HCT116 (cell line): ENCODE data around the gene TM7SF3. TPM values are rescaled to one million over a fixed set of nuclear protein-coding genes. Genes with fewer than 3 reads are reported as not detected.

Source experiments
- ATAC-seq: fragments of 200-7000 bp; cut with Tn5 transposase; 2 replicates; pipeline ENCODE4 v1.9.1; 2020; ENCODE audit warnings: mild to moderate bottlenecking, moderate library complexity
- BruUV-seq: library from RNA; stranded (reverse); fragments of 400-500 nt; replicated peaks from 2 replicates; lab custom pipeline; 2021; lab: Mats Ljungman, UMichigan
- CTCF ChIA-PET: fragments of 300-600 bp; sonication (Branson Sonifier 250); formaldehyde crosslinking; loops from one replicate; lab custom pipeline; 2021; ENCODE audit warnings: antibody characterized with exemption; lab: Charles Lee
- POLR2A ChIA-PET: fragments of 300-600, 350-600 bp; sonication (Branson Sonifier 250); formaldehyde crosslinking; loops from one replicate; lab custom pipeline; 2021; ENCODE audit warnings: antibody characterized with exemption; lab: Charles Lee
- RAD21 ChIA-PET, 2 experiments: fragments of 300-600 bp; sonication (Branson Sonifier 250); formaldehyde crosslinking; loops; one replicate each; lab custom pipeline; 2023; ENCODE audit warnings: low total read pairs in 2 of 2; ENCODE audit not compliant: uncharacterized antibody in 2 of 2, unreplicated experiment in 2 of 2, low non-redundant PET in 1 of 2; lab: Charles Lee
- DNase-seq: peaks from one replicate; pipeline ENCODE4 v3.0.0-alpha.2; 2010; ENCODE audit warnings: low read depth, low spot score
- H2AFZ ChIP-seq: fragments of 200-600 bp; shearing (Covaris generic), sonication (generic); 2 replicates; pipeline ENCODE4 v1.6.1; 2017; ENCODE audit warnings: low read depth, mixed run types, mixed read lengths, antibody characterized with exemption, low read length; ENCODE audit not compliant: poor library complexity, severe bottlenecking
- H3K27ac ChIP-seq: 2 replicates; pipeline ENCODE4 v1.5.1; 2012; ENCODE audit warnings: low read depth, low read length
- H3K27me3 ChIP-seq: fragments of 200-600 bp; sonication (generic); 2 replicates; pipeline ENCODE4 v1.6.1; 2016; ENCODE audit warnings: mixed run types, low read length, mixed read lengths; ENCODE audit not compliant: insufficient read depth
- H3K36me3 ChIP-seq, 2 experiments: fragments of 200-500 bp in 1 of 2; fragments of 200-600 bp in 1 of 2; sonication (Bioruptor generic) in 1 of 2; sonication (generic) in 1 of 2; 2 replicates each; pipeline versions ENCODE4 v1.5.1 to v1.6.1; 2014 to 2016; ENCODE audit warnings: low read length in 2 of 2, inconsistent platforms in 1 of 2, mixed read lengths in 1 of 2, mixed run types in 1 of 2; ENCODE audit not compliant: insufficient read depth in 2 of 2, control insufficient read depth in 1 of 2
- H3K4me1 ChIP-seq, 2 experiments: fragments of 200-600 bp in 1 of 2; sonication (generic) in 1 of 2; 2 replicates each; pipeline versions ENCODE4 v1.5.1 to v1.6.1; 2012 to 2017; ENCODE audit warnings: low read length in 2 of 2, inconsistent platforms in 1 of 2, mild to moderate bottlenecking in 1 of 2, mixed read lengths in 1 of 2, mixed run types in 1 of 2, moderate library complexity in 1 of 2; ENCODE audit not compliant: insufficient read depth in 2 of 2, control insufficient read depth in 1 of 2
- H3K4me2 ChIP-seq: fragments of 200-600 bp; sonication (generic); 2 replicates; pipeline ENCODE4 v1.6.1; 2017; ENCODE audit warnings: mixed run types, low read length, mixed read lengths
- H3K4me3 ChIP-seq, 2 experiments: fragments of 200-600 bp in 1 of 2; sonication (generic) in 1 of 2; replicated peaks in 1 of 2; 2 replicates each; pipeline ENCODE4 v1.5.1; 2011 to 2016; ENCODE audit warnings: low read length in 2 of 2, control low read depth in 1 of 2, low read depth in 1 of 2, mild to moderate bottlenecking in 1 of 2, mixed read lengths in 1 of 2, mixed run types in 1 of 2
- H3K79me2 ChIP-seq: fragments of 200-600 bp; sonication (generic); 2 replicates; pipeline ENCODE4 v1.6.1; 2017; ENCODE audit warnings: mild to moderate bottlenecking, mixed run types, low read length, moderate library complexity, mixed read lengths; ENCODE audit not compliant: insufficient read depth
- H3K9ac ChIP-seq: fragments of 200-600 bp; sonication (generic); 2 replicates; pipeline ENCODE4 v1.6.1; 2016; ENCODE audit warnings: low read length, mixed read lengths
- H3K9me2 ChIP-seq: fragments of 200-600 bp; sonication (generic), shearing (Covaris generic); 2 replicates; pipeline ENCODE4 v1.6.1; 2017; ENCODE audit warnings: mixed run types, mild to moderate bottlenecking, moderate library complexity; ENCODE audit not compliant: insufficient read depth
- H3K9me3 ChIP-seq, 2 experiments: fragments of 200-500 bp in 1 of 2; fragments of 200-600 bp in 1 of 2; sonication (Bioruptor generic) in 1 of 2; sonication (generic) in 1 of 2; 2 replicates each; pipeline ENCODE4 v1.6.1; 2014 to 2017; ENCODE audit warnings: low read length in 2 of 2, mixed read lengths in 2 of 2, inconsistent platforms in 1 of 2, low read depth in 1 of 2, mild to moderate bottlenecking in 1 of 2, mixed run types in 1 of 2, moderate library complexity in 1 of 2; ENCODE audit not compliant: control insufficient read depth in 1 of 2, insufficient read depth in 1 of 2
- H4K20me1 ChIP-seq: fragments of 200-600 bp; sonication (generic), shearing (Covaris generic); 2 replicates; pipeline ENCODE4 v1.6.1; 2017; ENCODE audit warnings: mixed run types, mild to moderate bottlenecking, moderate library complexity; ENCODE audit not compliant: insufficient read depth
- EZH2phosphoT487 ChIP-seq: fragments of 200-600 bp; IDR thresholded peaks from 2 replicates; pipeline ENCODE4 v1.6.1; 2018; ENCODE audit warnings: antibody characterized with exemption, borderline replicate concordance
- intact Hi-C: fragments of 100-400 bp; cut with micrococcal nuclease; formaldehyde crosslinking; loops from 2 replicates; pipeline ENCODE4 v1.10.0; 2022
- total RNA-seq: library from RNA; stranded (reverse); gene quantifications from one replicate; pipeline ENCODE4 v1.2.1, GENCODE V29; 2021; ENCODE audit not compliant: unreplicated experiment
- TF ChIP-seq, protein P1 (sequence below): IDR thresholded peaks from 2 replicates; pipeline ENCODE4 v1.6.1; 2012; ENCODE audit warnings: low read depth

Gene TM7SF3
- total RNA-seq, 1 experiment from 2014 or later: 46.5 TPM

DNA sequence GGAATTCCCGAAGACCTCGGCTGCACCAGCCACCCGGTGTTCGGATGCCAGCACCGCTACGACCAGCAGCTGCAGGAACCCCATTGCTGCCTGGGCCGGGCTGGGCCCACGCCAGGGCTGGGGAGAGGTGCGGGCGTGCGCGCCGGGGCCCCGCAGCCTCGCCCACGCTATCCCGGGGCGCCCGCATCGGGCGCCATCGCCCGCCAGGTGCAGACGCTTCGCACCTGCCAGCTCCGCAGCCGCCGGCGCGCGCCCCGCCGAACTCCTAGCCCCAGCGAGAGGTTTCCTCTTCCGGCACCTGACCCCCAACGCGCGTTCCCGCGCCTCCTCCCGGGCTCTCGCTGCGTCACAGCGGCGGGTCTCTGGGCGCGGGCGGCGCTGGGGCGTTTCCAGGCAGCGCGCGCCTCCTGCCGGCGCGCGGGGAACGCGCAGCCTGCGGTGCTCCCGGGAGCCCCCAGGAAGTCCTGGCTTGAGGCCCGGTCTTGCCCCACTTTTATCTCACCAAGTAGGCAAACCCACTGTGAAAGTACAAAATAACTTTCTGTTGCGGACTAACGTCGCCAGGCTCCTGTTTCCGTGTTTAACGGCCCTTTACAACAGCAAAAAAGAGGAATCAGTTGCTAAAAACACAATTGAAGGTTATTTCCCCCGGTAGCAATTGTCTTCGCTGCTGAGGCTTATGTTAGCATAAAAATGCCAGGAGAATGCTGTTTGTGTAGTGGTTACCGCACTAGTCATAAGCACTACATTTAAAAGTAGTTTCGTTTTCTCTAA is at the start of gene TM7SF3 (continued):
- TF ChIP-seq, protein P1, sequence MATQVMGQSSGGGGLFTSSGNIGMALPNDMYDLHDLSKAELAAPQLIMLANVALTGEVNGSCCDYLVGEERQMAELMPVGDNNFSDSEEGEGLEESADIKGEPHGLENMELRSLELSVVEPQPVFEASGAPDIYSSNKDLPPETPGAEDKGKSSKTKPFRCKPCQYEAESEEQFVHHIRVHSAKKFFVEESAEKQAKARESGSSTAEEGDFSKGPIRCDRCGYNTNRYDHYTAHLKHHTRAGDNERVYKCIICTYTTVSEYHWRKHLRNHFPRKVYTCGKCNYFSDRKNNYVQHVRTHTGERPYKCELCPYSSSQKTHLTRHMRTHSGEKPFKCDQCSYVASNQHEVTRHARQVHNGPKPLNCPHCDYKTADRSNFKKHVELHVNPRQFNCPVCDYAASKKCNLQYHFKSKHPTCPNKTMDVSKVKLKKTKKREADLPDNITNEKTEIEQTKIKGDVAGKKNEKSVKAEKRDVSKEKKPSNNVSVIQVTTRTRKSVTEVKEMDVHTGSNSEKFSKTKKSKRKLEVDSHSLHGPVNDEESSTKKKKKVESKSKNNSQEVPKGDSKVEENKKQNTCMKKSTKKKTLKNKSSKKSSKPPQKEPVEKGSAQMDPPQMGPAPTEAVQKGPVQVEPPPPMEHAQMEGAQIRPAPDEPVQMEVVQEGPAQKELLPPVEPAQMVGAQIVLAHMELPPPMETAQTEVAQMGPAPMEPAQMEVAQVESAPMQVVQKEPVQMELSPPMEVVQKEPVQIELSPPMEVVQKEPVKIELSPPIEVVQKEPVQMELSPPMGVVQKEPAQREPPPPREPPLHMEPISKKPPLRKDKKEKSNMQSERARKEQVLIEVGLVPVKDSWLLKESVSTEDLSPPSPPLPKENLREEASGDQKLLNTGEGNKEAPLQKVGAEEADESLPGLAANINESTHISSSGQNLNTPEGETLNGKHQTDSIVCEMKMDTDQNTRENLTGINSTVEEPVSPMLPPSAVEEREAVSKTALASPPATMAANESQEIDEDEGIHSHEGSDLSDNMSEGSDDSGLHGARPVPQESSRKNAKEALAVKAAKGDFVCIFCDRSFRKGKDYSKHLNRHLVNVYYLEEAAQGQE: no peak
- TF ChIP-seq, all 23 proteins: peak for 9

DNA sequence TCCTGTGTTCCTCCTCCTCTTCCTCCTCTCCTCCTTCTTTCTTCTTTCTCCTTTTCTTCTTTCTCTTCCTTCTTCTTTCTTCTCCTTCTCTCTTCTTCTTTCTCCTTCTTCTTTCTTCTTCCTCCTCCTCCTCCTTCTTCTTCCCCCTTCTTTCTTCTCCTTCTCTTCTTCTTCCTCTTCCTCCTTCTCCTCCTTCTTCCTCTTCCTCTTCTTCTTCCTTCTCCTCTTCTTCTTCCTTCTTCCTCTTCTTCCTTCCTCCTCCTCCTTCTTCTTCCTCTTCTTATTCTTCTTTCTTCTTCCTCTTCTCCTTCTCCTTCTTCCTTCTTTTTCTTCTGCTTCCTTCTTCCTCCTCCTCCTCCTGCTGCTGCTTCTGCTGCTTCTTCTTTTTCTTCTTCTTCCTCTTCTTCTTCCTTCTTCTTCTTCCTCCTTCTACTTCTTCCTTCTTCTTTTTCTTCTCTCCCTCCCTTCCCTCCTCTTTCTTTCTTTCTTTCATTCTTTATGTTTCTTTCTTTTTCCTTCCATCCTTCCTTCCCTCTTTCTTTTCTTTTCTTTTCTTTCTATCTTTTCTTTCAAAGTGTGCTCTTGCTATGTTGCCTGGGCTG is 49.2 kb upstream of the TM7SF3 start:
- H3K79me2 ChIP-seq: no peaks in the 10 kb centered on the region
- no peak overlapping the region for H2AFZ ChIP-seq
- ATAC-seq: no peak
- H3K27me3 ChIP-seq: no peaks in the 10 kb centered on the region
- no peak for DNase-seq
- H3K27ac ChIP-seq: no peak overlapping the region
- POLR2A ChIA-PET: no interaction called here
- no peaks in the 10 kb centered on the region for H4K20me1 ChIP-seq
- H3K4me1 ChIP-seq: no peaks in the 10 kb centered on the region
- H3K36me3 ChIP-seq: no peaks in the 10 kb centered on the region
- RAD21 ChIA-PET: no interaction called here
- H3K9me3 ChIP-seq: no peaks in the 10 kb centered on the region
- no peak for TF ChIP-seq EZH2phosphoT487
- TF ChIP-seq, protein P1: no peak
- no peaks in the 10 kb centered on the region for H3K9me2 ChIP-seq
- no peak overlapping the region for H3K4me2 ChIP-seq
- H3K4me3 ChIP-seq: no peak overlapping the region
- no TSS peak for BruUV-seq
- intact Hi-C loops: no loop called here
- no peak overlapping the region for H3K9ac ChIP-seq
- CTCF ChIA-PET: no interaction called here
